Calu3 (cell line): ENCODE results near the gene GADD45G. TPM values are rescaled to one million over a fixed set of nuclear protein-coding genes. Genes with fewer than 3 reads are reported as not detected.

ENCODE experiments used
- BruUV-seq: library from RNA; stranded (reverse); fragments of 400-500 nt; replicated peaks from 2 replicates; lab custom pipeline; 2021; lab: Mats Ljungman, UMichigan
- CTCF ChIA-PET: fragments of 300-600 bp; sonication (Branson Sonifier 250); formaldehyde crosslinking; loops from one replicate; lab custom pipeline; 2022; ENCODE audit warnings: antibody characterized with exemption; lab: Charles Lee
- DNase-seq: peaks from one replicate; pipeline ENCODE4 v3.0.0; 2022
- H3K27ac Mint-ChIP-seq: one replicate; pipeline ENCODE4 v1.8.0; 2022; ENCODE audit warnings: mixed read lengths; ENCODE audit not compliant: unreplicated experiment
- H3K27me3 Mint-ChIP-seq: one replicate; pipeline ENCODE4 v1.8.0; 2022; ENCODE audit warnings: mixed read lengths; ENCODE audit not compliant: unreplicated experiment
- H3K36me3 Mint-ChIP-seq: one replicate; pipeline ENCODE4 v1.8.0; 2022; ENCODE audit warnings: mild to moderate bottlenecking, moderate library complexity, mixed read lengths; ENCODE audit not compliant: insufficient read depth, unreplicated experiment
- H3K4me1 Mint-ChIP-seq: one replicate; pipeline ENCODE4 v1.8.0; 2022; ENCODE audit warnings: mild to moderate bottlenecking, low read depth, mixed read lengths; ENCODE audit not compliant: unreplicated experiment
- H3K4me3 Mint-ChIP-seq: one replicate; pipeline ENCODE4 v1.8.0; 2022; ENCODE audit warnings: mild to moderate bottlenecking, low read depth, moderate library complexity, mixed read lengths; ENCODE audit not compliant: unreplicated experiment
- H3K9me3 Mint-ChIP-seq: one replicate; pipeline ENCODE4 v1.8.0; 2022; ENCODE audit warnings: low read depth, mixed read lengths; ENCODE audit not compliant: unreplicated experiment
- intact Hi-C: fragments of 100-400 bp; cut with micrococcal nuclease; formaldehyde crosslinking; loops from one replicate; pipeline ENCODE4 v1.10.0; 2022; ENCODE audit not compliant: unreplicated experiment
- total RNA-seq: library from RNA; stranded (reverse); gene quantifications from 2 replicates; pipeline ENCODE4 v1.2.3, GENCODE V29; 2022
- TF ChIP-seq, protein P1 (sequence below): fragments of 200-600 bp; IDR thresholded peaks from one replicate; pipeline ENCODE4 v1.8.0; 2022; ENCODE audit warnings: antibody characterized with exemption; ENCODE audit not compliant: unreplicated experiment

The GADD45G gene
- total RNA-seq, 1 experiment from 2014 or later: 1.7 TPM

DNA sequence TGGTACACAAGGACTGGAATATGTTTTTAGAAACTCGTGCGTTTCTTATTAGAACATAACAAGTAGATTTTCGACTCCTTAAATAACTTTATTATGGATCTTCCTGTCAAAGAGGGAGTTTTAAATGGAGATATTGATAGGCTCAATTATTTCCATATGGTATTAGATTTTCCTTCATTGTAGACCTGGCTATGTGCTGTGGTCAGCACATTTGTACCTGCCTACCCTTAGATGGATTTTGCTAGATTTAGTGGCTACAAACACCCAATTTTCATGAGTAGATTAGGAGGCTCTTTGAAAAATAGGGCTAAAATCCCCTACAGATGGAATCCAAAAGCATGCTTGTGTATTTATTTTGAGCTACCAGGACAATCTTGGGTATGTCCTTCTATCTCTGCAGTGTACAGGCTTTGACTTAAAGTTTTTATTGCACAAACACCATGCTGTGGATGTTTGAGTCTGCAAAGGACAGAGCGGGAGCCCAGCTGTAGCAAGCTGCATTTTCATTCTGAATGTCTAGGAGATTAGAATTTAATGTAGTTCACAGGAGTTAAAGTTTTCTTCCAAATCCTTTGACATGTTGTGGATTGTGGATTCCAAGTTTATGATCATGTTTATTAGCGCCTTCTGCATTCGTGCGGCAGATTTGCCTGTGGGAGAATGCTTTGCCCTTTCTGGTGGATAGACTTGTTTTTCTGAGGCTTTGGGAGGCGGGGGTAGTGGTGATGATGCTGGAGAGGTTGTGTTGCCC lies 41.6 kb downstream of the GADD45G start:
- H3K36me3 Mint-ChIP-seq: no peaks in the 10 kb centered on the region
- H3K4me1 Mint-ChIP-seq: no peaks in the 10 kb centered on the region
- no peak overlapping the region for H3K27ac Mint-ChIP-seq
- H3K27me3 Mint-ChIP-seq: peaks cover 71% of the 10 kb centered on the region
- no TSS peak for BruUV-seq
- CTCF ChIA-PET: no interaction called here
- H3K9me3 Mint-ChIP-seq: no peaks in the 10 kb centered on the region
- no peak overlapping the region for H3K4me3 Mint-ChIP-seq
- DNase-seq: no peak
- TF ChIP-seq, protein P1, sequence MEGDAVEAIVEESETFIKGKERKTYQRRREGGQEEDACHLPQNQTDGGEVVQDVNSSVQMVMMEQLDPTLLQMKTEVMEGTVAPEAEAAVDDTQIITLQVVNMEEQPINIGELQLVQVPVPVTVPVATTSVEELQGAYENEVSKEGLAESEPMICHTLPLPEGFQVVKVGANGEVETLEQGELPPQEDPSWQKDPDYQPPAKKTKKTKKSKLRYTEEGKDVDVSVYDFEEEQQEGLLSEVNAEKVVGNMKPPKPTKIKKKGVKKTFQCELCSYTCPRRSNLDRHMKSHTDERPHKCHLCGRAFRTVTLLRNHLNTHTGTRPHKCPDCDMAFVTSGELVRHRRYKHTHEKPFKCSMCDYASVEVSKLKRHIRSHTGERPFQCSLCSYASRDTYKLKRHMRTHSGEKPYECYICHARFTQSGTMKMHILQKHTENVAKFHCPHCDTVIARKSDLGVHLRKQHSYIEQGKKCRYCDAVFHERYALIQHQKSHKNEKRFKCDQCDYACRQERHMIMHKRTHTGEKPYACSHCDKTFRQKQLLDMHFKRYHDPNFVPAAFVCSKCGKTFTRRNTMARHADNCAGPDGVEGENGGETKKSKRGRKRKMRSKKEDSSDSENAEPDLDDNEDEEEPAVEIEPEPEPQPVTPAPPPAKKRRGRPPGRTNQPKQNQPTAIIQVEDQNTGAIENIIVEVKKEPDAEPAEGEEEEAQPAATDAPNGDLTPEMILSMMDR: no peak
- intact Hi-C loops: no loop called here

DNA sequence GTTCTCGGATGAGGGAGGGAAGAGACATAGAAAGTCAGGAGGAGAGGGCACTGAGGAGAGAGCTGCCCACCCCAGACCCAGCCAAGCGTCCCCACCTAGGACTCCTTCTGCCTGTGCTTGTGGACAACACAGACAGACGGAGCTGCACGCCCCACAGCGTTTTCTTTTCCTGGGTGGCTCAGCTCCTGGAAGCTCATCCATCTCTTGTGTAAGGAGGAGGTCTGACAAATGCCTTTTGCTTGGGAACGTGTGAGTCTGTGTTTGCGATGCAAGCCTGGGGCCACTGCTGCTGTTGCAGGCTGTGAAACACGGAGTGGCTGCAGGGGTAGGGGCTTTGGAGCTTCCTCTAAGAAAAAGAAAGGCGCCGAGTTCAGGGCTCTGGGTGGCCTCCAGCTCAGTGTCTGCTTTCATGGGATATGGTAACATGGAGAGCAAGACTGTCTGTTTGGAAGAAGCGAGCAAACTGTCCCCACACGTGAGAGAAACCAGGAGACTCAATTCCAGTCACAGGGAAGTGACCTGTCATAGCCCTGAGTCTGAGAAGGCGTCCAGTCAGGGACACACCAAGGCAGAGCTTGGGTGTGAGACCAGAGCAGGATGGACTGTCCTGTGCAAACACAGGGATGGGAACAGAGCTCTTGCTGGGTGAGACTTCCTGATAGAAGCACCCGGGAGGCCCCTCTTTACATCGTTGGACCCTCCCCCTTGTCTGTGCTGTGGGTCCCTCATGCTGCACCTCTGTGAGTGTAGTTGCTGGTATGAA lies 42.7 kb downstream of the GADD45G start:
- BruUV-seq: no TSS peak
- no peaks in the 10 kb centered on the region for H3K9me3 Mint-ChIP-seq
- TF ChIP-seq, protein P1: no peak
- H3K4me3 Mint-ChIP-seq: no peak overlapping the region
- CTCF ChIA-PET: no interaction called here
- intact Hi-C loops: no loop called here
- no peak for DNase-seq
- H3K27ac Mint-ChIP-seq: no peak overlapping the region
- peaks cover 74% of the 10 kb centered on the region for H3K27me3 Mint-ChIP-seq
- H3K4me1 Mint-ChIP-seq: no peaks in the 10 kb centered on the region
- H3K36me3 Mint-ChIP-seq: no peaks in the 10 kb centered on the region

DNA sequence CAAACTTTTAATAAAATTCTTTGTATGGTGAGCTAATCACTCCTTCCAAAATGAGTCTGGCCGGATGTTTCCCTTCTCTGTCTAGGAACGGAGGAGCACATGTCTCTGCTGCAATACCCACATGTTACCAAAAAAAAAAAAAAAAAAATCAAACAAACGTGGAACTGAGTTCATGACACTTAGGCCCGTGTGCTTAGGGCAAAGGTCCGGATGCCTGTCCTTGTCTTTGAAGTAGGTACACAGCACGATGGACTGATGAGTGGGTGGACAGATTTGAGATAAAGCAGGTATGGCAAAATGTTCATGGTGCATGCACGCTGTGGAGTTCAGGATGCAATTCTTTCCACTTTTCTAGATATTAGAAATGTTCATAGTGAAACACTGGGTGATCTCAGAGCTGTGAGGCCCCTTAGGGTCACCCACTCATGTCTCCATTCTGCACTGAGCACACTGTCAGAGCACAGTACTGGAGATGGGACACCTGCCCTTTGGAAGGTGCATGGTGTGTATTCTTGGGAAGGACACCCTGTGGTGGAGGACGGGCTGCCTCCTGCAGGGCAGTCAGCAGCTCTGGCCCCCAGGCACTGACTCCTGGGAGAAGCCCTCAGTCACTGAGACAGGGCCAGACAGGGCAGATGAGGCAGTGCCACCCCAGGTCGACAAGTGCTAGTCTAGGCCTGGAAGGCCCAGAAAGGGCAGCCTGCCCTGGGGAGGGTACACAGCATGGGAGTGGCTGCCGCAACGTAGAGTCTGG lies 43.6 kb downstream of the GADD45G start:
- DNase-seq: no peak
- Mint-ChIP-seq H3K9me3 (no peaks in the 10 kb centered on the region), H3K27ac (no peak overlapping the region), H3K36me3 (no peaks in the 10 kb centered on the region), H3K4me1 (no peaks in the 10 kb centered on the region), H3K4me3 (no peak overlapping the region), H3K27me3 (peaks cover 74% of the 10 kb centered on the region)
- no TSS peak for BruUV-seq
- intact Hi-C loops: no loop called here
- TF ChIP-seq, protein P1: no peak
- CTCF ChIA-PET: interaction anchor here (0.7 kb wide), 1 partner anchor 102 kb away, joined by 4 read pairs; no protein-coding TSS in a partner anchor

DNA sequence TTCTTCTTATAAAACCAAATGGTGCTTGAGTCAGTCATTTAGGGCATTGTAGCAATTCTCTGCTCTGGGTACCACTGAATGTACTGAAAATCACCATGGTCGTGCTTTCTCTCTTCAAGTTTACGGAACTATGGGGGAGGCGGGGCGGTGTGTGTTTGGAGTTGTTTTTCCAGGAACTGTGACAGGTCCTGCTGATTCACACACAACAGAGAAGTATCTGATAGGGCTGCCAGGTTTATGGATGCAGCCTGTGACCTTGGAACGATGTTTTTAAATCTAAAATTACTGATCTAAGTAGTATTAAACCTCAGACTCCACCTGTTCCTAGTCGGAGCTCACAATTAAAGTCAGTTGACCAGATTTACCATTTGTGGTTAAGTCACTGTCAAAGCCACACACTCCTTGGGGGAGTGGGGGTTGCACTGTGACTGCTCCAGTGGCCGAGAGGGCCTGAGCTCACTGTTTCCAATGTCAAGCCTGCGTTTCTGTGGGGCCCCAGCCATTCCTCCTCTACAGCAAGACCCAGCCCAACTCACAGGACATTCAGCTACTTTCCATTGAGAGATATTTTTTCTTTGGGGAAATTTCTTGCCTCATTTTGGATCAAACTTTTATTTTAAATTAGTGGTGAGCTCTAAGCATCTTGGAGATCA lies 44.4 kb downstream of the GADD45G start:
- no TSS peak for BruUV-seq
- no peak overlapping the region for H3K27ac Mint-ChIP-seq
- CTCF ChIA-PET: no interaction called here
- intact Hi-C loops: no loop called here
- H3K9me3 Mint-ChIP-seq: no peaks in the 10 kb centered on the region
- TF ChIP-seq, protein P1: no peak
- H3K4me3 Mint-ChIP-seq: no peak overlapping the region
- H3K4me1 Mint-ChIP-seq: no peaks in the 10 kb centered on the region
- DNase-seq: no peak
- no peaks in the 10 kb centered on the region for H3K36me3 Mint-ChIP-seq
- peaks cover 71% of the 10 kb centered on the region for H3K27me3 Mint-ChIP-seq
